NCI-H1048 (cell line): ENCODE data around the gene LRRC17.

Source experiments
- DNase-seq: peaks from one replicate; lab custom pipeline; 2025; lab: John Stamatoyannopoulos, UW

Gene LRRC17, protein sequence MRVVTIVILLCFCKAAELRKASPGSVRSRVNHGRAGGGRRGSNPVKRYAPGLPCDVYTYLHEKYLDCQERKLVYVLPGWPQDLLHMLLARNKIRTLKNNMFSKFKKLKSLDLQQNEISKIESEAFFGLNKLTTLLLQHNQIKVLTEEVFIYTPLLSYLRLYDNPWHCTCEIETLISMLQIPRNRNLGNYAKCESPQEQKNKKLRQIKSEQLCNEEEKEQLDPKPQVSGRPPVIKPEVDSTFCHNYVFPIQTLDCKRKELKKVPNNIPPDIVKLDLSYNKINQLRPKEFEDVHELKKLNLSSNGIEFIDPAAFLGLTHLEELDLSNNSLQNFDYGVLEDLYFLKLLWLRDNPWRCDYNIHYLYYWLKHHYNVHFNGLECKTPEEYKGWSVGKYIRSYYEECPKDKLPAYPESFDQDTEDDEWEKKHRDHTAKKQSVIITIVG

DNA sequence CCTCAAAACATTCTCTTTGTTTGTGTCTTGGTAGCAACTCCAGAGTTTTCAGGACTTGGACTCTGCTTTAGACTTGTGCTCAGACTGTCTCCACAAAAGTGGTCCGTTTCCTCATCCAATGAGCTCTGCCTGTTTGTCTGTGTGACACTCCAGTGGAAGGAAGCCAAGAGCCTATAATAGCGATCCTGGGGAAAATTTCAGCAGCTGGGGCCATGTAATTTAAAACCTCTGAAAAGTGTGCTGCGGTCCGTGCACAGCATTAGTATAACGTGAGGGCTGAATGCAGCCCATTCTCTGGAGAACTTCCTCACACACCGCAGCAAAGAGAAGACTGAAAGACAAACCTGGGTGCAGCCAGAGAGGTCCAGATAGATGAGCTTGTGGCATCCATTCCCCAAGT, at the start of gene LRRC17:
Gene LRRC17 (plus strand): TSS at position 259 of the 400 bp plus-strand sequence. CDS start 20,914 bp downstream, outside the sequence.
- no peak for DNase-seq

DNA sequence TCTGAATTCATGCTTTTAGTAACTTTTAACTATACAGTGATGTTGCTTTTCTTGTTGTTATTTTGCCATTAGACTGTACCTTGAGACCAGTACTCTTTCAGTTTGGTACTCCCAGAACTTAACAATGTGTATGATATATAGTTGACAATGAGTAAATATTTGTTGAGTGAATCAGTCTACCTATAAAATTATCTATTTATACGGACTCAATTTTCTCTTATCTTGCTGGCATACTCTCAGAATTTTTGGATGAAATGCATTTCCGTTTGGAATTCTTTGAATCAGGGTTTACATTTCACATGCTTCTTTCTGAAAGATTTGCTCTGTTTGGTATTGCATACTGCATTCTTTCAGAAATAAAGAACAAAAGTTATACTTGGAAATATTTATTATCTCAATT, 47.8 kb upstream of the LRRC17 start:
- no peak for DNase-seq

DNA sequence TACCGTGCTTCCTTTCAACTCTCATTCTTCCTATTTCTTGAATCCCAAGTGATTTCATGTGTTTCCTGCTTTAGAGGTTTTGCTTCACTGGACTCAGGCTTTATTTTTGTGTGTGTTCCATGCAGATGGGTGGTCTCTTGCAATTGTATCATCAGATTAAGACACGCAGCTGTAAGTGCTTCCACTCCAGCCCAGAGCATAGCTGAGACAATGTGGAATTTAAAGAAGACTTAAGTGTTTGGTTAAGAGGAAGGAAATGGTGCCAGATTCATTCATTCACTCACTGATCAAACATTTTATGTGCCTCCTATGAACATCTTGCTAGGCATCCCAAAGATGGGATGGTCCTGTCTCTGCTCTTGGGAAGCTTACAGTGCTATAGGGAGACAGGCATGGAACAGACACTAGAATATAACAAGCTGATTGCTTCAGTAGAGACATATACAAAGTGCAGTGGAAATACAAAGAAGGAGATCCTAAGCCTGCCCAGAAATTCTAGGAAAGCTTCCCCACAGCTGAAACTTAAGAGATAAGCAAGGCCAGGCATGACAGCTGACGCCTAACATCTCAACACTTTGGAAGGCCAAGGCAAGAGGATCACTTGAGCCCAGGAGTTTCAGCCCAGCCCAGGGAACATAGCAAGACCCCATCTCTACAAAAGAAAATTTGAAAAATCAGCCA, 46.1 kb upstream of the LRRC17 start:
- DNase-seq: no peak

DNA sequence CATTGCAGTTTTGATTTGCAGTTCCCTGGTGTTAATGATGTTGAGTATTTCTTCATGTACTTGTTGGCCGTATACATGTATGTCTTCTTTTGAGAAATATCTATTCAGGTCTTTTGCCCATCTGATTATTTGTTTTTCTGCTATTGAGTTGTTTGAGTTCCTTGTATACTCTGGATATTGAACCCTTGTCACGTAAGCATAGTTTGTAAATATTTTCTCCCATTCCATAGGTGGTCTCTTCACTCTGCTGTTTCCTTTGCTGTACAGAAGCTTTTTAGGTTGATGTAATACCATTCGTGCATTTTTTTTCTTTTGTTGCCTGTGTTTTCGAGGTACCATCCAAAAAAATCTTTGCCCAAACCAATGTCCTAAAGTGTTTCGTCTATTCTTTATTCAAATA, 43.6 kb upstream of the LRRC17 start:
- no peak for DNase-seq

DNA sequence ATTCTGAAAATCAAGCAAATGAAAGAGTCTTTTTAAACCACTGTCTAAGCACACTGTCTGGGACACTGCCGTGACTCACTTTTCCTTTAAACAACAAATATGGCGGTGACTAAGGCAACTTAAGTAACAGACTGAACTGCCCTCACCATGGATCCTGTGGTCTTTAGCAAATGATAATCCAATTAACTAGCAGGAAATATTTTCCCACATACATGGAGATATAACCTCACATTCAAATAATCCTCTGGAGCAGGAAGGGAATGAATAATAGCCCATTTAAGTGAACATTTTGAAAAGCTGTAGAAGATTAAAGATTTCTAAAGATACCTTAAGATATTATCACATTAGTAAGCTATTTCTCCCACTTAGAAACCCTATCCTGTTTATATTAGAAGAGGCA, 40.3 kb upstream of the LRRC17 start:
- DNase-seq: no peak

DNA sequence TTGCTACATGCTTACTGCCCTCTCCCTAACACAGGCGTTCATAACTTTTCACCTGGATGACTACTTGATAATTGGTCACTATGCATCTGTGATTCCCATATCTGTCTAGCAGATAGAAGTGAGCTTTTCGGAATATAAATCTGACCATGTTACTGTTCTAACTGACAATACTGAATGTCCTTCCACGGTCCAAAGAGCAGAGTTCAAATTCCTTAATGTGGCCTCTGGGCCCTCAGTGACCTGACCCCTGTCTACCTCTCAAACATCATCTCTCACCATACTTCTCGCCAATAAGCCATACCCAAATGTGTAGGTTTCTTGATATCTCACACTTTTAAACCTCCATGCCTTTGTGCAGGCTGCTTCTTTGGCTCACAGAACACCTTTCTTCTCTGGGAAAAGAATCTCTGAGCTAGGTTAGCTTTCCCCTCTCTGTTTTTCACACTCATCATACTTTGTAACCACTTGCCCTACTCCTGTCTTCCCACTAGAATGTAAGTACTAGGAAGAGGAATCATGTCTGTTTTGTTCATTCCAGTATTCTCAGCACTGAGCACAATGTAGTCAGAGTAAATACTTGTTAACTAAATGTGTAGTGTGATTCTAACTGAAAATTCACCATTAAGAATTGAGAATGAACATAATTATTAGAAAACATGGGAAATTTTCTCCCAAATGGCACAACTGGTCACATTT, 39.2 kb upstream of the LRRC17 start:
- DNase-seq: no peak

DNA sequence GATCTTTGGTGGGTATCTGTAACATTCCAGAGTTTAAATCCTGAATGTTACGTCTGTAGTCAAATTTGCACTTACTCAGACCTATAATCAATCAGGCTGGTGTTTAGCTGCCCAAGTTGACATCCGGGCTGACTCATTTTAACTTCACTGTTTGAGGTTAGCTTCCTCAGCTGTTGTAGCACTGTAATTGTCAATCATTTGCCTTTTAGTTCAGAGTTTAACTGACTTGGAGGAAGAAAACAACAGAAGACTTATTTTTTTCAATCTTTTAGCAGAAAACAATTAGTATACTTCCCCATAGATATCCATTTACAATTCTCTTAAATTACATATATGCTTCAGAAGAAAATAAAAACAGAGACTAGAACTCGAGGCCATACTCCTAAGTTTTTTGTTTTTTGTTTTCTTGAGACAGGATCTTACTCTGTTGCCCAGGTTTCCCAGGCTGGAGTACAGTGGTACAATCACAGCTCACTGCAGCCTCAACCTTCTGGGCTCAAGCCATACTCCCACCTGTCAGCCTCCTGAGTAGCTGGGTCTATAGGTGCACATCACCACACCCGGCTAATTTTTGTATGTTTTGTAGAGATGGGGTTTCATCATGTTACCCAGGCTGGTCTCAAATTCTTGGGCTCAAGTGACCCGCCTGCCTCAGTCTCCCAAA, 38.5 kb upstream of the LRRC17 start:
- no peak for DNase-seq

DNA sequence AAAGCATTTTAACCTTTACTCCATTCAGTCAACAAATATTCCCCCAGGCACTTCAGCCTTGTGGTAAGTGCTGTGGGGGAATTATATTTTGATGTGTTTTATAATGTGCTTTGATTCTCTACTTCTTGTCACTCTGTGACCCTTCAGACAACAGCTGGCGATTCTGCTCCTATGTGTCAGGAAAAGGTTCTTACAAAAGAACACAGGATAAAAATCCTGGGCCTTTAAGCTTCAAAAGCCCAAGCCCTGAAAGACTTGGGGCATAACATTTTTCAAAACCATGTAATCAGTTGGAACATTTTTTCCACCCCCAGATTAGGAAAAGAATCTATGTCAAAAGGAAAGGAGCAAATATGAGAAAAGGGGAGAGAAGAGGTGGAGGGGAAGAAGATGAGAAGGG, 37.8 kb upstream of the LRRC17 start:
- no peak for DNase-seq

DNA sequence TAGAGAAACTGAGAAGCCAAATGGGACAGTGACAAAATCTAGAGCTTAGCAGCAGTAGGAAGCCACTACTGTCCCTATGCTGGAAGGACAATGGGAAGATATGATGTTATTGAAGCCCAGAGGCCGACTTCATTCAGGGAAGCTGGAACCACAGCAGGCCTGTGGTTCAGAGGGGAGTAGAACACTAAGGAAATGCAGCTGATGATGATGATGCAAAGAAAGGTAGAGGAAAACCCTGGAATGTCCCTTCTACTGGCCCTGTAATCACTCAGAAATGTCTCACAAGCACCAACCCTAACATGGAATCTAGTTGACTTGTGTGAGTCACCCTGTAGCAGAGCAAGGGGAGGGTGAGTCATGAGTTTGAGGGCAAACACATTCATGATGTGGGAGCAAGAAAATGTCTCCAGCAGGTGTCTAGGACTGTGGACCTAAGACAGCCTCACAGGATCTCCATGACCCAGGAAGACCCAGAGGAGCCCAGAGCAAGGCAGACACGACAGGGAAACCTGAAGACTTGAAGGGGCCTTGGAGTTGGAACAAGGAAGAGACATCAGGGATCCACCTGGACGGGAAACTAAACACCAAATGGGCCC, 37.0 kb upstream of the LRRC17 start:
- DNase-seq: no peak

DNA sequence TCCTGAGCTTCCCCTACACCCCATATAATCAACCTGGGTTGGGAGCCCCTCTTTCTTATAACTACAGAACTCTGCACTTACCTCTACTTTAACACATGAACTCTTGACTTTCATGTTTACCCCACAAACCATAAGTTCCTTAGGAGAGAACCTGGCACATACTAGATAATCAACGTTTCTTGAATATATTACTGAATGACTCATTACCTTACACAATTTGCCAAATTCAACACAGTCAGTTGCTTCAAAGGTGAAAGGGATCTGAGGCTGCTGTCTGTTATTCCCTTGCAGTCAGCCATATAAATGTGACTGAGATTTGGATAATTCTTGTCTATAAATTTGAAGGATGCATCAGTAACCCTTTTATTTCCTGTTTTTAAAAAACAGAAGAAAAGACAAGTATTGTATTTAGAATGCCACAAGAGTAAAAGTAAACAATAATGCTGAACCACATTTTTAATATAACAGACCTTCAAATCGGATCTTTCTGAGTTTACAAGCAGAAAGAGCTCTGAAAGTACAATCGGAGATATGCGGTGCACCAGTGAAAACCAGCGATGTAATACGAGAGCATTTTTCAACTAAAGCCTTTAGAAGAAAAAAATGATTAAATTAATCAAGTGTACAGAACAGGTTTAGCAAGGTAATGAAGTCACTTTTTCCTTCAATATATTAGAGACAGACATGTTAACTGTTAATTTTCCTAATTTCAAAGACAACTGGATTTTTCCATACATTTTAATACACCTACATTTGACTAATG, 29.5 kb upstream of the LRRC17 start:
- no peak for DNase-seq

DNA sequence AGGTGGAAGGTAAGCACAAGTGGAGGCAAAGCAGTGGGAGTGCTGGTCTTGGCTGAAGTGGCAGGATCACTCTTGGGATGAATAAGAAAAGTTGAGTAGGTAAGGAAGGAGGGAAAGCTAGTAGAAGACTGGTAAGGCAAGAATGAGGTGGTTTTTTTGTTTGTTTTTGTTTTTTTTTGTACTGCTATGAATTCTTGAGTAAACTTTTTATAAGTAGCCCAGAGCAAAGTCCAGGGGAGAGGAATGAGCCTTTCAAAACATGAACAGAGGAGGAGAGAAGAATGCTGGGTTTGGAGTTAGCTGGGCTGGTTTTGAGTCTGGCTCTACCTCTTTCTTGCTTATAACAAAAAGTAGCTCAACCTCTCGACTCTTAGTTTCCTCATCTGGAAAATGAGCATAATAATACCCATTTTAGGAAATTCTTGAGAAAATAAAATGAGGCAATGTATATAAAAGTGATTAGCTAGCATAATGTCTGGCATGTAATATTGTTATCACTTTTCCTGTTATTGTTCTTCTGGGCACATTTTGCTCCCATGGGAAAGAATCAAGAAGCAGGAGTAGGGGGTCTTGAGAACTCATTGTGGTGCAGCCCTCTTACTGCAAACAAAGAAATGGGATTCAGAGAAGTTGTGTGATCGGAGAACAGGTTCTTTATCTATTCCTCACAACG, 24.1 kb upstream of the LRRC17 start:
- no peak for DNase-seq

DNA sequence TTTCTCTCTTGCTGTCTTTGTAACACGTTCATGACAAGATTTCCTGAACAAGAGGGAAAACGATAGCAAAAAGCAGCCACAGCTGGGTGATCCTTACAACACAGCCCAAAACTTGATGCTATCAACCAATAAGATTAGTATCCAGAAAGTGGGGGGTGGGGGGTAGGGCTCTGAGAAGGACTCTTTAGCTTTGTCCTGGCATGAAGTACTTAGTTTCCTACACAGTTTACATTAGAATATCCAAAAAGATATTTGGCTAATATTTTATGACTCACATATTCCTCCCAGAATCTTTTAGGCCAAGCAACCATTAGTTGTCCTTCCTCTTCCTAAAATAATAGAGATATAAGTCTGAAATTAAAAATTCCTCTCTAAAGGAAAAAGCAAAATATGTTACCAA, 22.9 kb upstream of the LRRC17 start:
- DNase-seq: no peak

DNA sequence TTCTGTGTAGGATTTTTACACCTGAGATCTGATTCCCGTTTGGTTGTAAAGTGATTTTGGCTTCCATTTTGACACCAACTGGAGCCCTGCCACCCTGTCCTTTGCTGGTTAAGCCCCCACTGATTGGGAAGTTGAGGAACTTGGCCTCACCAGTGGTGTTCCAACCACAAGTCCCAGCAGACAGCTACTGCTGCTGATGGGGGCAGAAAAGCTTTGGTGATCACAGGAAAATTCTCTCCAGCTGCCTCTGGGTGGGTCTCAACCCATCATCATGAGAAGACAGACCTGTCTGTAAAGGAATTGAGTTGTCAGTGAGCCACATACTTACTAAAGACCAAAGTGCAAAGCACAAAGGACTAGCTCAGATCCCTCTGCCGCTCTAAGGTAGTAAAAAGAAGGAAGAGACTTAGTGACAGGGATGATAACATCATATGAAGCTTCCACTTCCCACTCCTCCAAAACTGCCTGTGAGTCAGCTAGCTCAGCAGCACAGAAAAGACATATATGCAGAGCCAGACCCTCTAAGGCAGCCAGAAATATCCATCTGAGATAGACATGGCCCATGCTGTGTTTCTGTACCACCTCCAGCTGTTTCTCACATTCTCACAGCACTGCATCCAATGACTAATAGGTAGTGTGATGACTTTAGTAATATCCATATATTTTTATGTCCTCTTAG, 22.4 kb upstream of the LRRC17 start:
- no peak for DNase-seq

DNA sequence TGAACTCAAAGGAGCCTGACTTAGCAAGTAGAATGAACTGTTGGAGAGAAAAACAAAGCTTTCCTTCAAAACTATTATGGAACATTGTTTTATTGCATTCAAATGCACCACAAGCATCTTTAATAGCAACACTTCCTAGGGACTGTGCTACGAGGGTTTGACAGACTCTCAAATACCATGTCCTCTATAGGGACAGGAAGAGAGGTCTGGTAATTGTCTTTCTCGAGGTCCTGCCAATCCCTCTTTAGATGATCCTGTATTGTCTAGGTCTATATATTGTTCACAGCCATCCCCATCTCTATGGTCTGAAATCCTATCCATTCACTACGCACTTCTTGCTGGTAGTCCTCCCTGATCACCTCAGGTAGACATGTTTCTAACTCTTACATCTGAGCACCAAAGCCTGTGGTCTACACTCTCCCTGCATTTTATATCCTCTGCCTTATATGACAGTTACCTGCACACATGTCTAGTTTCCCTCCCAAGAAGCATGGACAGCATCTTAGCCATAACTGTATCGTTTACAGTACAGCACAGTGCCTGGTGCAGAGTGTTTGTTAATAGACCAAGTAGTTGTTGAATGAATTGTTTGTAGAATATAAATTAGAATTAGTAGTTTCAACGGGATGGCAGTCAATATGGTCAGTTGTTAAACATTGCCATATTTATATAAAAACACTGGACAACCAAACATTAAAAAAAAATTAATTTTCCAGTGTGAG, 21.7 kb upstream of the LRRC17 start:
- DNase-seq: no peak

DNA sequence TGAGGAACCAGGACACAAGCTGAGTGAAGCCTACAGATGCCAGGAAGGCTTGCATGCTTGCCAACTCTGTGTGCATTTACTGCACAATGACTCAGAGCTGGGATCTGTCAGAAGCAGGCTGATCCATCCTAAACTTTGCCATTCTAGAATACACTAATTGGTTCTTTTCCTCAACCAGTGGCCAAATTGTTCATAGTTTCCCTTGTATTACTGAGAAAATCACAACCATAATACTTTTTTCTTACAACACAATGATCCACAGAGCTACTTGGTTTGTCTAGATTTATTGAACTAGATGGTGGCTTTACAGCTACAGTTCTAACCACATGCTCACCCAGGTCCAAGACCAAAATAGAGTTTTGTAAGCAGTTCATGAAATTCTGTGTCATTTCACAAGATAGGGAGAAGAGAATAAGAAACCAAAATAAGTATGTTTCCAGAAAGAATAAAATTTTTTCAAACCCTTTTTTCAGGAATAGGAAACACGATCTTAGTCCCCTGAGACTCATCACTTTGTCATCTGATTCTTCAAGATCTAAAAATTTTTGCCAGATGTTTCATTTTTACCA, 21.0 kb upstream of the LRRC17 start:
- DNase-seq: no peak

DNA sequence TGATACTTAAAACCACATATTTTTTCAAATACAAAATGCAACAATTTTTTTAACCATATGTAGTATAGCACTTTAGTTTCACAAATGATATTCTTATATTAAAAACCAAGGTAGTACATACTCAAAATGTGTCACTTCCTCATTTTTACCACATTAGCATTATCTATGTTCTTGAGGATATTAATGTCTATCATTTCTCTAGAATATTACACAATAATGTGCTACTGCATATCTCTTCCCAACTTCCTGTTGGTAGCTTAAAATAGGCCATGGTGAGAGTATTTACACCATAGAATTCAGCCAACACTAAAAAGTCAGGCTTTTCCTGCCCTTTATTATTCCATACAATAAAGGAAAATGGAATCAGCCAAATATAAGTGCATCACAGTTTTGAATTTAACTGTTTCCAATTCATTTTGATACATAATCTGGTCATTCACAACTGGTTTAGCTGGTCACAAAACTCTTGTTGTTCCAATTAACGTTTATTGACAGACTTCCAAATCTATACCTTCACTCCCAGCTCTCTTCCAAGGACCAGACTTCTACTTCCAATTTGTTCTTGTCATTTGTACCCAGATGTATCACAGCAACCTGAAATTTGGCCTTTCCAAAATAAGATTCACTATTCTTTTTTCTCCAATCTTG, 20.0 kb upstream of the LRRC17 start:
- DNase-seq: no peak

DNA sequence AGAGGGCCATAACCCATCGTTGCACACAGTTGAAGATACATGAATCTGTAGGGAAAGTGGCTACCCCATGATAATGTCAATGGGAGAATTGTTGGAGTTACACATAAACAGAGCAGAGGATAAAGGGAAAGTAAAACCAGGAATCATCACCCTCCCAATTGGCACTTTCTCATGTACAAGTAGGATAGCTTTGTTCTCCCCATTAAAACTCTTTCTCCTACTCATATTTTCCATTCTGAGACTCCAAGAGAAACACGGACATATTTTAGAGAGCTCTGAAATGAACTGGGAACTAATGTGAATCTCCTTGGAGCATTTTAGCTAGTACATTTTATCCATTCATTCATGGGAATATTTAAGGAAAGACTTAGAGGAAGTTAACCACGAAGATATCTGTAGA, 17.2 kb upstream of the LRRC17 start:
- DNase-seq: no peak

DNA sequence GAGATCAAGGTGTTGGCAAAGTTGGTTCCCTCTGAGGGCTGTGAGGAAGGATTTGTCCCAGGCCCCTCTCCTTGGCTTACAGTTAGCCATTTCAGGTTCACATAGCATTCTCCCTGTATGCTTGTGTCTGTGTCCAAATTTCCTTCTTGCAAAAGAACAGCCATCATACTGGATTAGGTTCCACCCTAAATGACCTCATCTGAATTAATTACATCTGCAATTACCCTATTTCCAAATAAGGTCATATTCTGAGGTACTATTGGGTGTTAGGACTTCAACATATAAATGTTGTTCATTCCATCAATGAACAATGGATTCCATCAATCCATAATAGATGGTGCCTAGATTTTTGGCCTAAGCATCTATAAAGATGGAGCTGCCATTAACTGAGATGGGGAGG, 16.2 kb upstream of the LRRC17 start:
- DNase-seq: no peak

DNA sequence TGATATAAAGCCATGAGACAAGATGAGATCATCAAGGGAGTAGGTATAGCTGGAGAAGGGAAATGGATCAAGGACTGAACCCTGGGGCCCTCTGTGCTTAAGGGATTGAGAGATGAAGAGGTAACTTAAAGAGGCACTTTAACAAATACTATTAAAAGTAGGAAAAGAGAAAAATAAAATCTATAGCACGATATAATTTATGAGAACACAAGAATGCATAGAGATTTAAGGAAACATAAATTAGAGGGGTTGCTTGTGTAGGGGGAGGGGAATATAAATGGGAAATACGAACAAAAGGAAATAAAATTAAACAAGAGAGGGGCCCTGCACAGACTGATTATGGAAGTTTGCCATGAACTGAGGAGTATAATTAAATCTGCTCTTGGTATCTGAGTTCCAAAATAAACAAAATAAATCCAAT, 15.6 kb upstream of the LRRC17 start:
- no peak for DNase-seq
